ENCODE data around the gene PRR5.
A peak's percentile ranks its signal among the peaks of the same experiment; 100 is the strongest.
"Not testable (repeated sequence)": the region's sequence is repeated elsewhere in the genome, so short reads cannot be mapped to it uniquely, and the experiment has no call there.

Gene PRR5

GRCh38 chr22:44673406-44673805, 28.6 kb upstream of the PRR5 start:
- no peak for DNase-seq (ENCODE audit: low spot score)

- not testable (repeated sequence) for DNase-seq (ENCODE audit: low spot score)
These were observed 26.0 kb upstream of the PRR5 start for GRCh38 chr22:44676066-44676440.

GRCh38 chr22:44676441-44677352, 25.3 kb upstream of the PRR5 start:
- DNase-seq (ENCODE audit: low spot score), result no peak

DNA sequence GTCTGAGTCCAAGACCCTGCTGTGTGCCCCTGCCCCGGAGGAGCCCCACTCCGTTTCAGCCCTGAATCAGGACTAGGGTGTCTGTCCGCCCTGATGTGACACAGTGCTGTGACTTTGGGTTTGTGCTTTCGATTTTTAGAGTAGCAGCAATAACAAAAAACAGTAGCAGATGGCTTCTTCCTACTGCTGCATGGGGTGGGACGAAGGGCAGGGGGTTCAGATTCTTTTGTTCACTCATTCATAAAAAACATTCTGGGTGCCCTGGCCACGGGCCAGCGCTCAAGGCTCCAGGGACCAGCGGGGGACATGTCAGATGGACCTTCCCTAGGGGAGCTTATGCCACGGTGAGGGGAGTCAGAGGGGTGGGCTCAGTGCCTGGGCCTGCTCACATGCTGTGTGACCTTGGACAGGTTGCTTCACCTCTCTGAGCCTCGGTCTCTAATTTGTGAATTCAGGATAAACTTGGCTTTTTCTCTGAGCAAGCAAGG, 24.6 kb upstream of the PRR5 start:
- no peak for DNase-seq (ENCODE audit: low spot score)

- DNase-seq (ENCODE audit: low spot score), result no peak
These were observed 24.0 kb upstream of the PRR5 start for GRCh38 chr22:44677871-44678555.

- DNase-seq (ENCODE audit: low spot score), result no peak
These were observed 23.3 kb upstream of the PRR5 start for GRCh38 chr22:44678556-44679305.

- DNase-seq (ENCODE audit: low spot score), result not testable (repeated sequence)
These were observed 22.7 kb upstream of the PRR5 start for GRCh38 chr22:44679306-44679647.

- DNase-seq (ENCODE audit: low spot score), result no peak
These were observed 21.9 kb upstream of the PRR5 start for GRCh38 chr22:44680058-44680457.

DNA sequence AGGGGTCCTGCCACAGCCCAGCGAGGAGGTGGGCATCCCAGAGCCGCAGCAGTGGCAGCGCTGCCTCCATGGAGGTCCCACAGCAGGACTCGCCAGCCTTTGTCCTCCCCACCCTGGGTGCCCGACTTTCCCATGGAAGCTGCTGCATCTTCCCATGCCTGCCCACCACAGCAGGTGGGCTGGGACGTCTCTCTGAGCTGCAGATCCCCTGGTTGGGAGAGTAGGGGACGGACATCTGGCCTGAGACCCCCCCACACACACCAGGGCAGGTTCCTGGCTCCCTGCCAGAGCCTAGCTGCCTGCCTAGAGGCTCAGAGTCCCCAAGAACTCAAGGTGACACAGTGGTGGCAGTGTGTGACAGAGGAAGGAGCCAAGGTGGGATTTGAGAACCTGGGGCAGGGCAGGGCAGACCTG, 21.5 kb upstream of the PRR5 start:
- DNase-seq (ENCODE audit: low spot score), result no peak

GRCh38 chr22:44682556-44683168, 19.3 kb upstream of the PRR5 start:
- DNase-seq (ENCODE audit: low spot score), result no peak

DNA sequence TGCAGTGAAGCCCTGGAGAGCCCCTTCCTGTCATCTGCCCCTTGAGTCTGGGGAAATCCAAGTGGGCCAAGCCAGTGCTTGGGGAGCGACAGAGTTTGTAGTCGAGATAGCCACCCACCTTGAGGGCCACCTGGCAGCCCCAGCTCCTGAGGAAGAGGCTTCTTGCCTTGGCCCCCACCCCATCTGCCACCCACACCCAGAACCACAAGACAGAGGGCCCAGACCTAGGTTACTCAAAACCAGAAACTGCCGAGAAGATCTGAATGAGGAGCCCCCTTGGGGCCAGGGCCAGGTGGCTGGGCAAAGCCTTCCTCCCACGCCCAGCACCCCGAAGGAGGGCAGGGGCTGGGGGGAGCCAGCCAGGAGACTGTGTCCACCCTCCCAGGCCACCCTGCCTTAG, 18.8 kb upstream of the PRR5 start:
- no peak for DNase-seq (ENCODE audit: low spot score)

DNA sequence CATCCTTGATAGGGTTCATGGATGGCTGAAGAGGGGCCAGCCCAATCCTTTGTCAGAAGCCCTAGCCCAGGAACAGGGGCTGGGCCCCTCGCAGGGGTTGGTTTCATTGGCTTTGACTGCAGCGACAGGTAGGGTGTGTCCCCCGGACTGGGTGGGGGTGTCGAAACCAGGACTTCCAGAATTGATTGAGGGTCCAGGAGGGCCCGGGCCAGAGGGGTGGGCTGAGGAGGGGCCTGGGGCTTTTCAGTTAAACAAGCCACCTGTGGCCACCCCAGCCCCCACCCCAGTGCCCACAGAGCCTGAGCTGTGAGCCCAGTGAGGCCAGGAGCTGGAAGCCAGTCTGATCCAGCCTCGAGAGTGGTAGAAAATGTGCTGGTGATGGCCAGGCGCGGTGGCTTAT, 18.1 kb upstream of the PRR5 start:
- DNase-seq (ENCODE audit: low spot score), result no peak

DNA sequence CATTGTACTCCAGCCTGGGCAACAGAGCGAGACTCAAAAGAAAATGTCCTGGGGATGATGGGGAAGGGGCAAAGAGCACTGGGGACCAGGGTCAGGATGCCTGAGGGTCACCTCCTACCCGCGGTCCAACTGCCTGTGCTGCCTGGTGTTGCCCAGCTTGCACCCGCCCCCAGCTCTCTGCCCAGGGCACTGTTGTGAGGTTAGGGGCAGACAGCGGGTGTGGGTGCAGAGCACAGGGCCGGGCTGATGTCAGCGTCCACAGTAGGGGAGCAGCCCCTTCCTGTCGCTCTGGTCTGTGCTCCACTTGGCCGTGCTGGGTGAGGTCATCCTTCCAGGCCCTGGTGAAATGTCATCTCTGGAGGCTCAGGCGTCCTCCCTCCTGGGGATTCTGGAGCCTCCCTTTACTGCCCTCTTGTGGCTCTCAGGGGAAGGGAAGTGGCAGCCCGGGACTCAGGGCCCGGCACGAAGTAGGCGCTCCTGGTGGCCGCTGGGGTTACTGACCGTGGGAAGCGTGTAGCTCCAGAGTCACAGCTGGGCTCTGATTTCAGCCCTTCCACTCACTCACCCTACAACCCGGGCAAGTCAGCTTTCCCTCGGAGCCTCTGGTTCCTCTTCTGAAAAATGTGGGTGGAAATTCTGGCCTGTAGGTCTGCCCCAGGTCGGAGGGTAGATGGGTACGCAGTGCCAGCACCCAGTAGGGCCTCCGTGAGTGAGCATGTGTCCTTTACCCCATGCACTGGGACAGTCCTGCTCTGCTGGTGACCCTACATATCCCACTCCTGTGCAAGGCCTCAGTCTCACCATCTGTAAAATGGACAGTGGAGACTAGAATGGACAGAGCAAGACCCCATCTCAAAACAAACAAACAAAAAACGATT, 17.3 kb upstream of the PRR5 start:
- peak; percentile 90 for DNase-seq (ENCODE audit: low spot score)

DNA sequence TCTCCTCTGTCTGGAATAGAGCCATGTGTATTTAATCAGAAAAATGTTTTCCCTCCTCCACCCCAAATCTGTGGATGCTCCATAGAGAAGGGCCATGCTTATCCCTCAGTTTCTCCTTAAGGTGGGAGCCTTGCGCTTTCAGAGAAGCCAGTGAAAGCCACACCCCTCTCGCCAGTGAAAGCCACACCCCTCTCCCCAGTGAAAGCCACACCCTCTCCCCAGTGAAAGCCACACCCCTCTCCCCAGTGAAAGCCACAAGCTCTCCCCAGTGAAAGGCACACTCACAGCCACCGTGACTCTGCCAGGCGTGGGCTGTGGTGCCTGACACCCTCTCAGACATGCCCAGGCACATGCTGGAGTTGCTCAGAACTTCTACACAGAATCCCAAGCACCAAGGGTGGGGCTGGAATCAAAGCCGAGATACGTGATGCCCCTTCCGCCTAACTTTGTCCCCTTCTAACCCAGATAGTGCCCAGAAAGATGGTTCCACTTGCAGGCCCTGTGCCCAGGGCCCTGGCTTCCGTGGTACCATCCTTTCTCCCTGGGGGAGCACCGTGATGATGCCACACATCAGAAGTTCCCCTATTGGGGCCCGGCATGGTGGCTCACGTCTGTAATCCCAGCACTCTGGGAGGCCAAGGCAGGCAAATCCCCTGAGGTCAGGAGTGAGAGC, 16.5 kb upstream of the PRR5 start:
- peak; percentile 92 for DNase-seq (ENCODE audit: low spot score)

DNA sequence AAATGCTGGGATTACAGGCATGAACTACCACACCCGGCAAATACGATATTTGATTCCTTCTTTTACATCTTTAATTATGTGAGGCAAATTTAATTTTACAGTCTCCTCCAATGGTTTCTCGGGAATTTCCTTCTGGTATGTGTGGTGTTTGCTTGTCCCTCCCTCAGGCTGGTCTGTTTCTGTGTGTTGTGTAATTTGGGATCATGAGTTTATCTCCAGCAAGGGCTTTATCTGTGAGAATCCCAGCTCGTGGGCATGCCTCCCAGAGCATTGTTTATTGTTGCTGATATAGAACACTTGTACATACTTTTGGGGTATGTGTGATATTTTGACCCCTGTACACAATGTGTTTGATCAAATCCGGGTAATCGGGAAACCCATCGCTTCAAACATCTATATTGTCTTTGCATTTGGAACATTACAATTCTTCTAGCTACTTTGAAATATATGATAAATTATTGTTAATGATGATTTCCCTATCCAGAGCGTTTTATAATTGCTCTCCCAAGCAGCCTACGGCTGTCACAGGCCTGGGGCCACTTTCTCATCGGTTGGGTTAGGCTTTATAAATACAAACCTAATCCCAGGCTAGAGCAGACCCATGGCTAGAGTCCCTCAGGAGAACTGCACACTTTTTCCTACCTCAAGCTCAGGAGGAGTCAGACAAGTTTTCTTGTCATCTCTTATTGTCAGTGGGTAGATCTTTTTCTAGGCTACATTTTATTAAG, 15.0 kb upstream of the PRR5 start:
- no peak for DNase-seq (ENCODE audit: low spot score)

DNA sequence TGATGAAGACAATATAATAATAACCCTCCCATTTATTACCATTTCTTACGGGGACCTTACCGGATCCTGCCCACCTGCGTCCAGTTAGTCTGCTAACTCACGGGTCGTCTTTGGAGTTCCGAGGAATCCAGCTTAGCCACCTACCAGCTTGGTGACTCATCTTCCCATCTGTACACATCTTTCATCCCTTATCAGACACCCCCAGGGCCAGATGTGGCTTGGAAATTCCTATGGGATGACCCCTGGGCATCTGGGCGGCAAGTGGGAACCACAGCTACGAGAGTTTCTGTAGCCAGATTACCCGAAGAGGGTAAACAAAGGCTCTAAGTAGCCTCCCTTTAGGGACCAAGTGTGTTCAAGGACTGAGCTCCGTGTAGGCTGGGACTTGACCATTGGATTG, 12.8 kb upstream of the PRR5 start:
- no peak for DNase-seq (ENCODE audit: low spot score)

DNA sequence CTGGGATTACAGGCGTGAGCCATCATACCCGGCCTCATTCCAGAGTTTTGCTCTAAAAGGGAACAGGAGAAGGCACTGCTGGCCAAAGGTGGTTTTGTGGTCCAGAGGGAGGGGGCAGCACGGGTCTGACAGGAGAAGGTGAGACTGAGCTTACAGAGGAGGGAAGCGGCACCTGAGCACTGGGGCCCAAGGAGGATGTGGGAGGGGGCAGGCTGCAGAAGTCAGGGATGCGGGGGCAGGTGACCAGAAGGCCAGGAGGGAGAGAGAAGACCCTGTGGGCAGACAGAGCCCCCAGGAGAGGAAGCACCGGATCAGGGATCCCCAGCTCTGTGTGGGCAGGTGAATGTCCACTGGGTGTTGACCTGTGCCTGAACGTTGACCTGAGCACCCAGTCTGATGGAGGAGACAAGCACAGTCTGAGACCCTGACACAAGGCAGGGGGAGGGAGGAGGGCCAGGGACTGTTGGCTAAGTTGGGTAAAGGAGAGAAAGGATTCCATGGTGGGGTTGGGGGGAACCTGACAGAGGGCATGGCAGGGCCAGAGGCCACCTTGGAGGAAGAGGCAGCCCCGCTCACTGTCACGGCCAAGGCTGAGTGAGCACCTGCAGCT, 12.0 kb upstream of the PRR5 start:
- no peak for DNase-seq (ENCODE audit: low spot score)

DNA sequence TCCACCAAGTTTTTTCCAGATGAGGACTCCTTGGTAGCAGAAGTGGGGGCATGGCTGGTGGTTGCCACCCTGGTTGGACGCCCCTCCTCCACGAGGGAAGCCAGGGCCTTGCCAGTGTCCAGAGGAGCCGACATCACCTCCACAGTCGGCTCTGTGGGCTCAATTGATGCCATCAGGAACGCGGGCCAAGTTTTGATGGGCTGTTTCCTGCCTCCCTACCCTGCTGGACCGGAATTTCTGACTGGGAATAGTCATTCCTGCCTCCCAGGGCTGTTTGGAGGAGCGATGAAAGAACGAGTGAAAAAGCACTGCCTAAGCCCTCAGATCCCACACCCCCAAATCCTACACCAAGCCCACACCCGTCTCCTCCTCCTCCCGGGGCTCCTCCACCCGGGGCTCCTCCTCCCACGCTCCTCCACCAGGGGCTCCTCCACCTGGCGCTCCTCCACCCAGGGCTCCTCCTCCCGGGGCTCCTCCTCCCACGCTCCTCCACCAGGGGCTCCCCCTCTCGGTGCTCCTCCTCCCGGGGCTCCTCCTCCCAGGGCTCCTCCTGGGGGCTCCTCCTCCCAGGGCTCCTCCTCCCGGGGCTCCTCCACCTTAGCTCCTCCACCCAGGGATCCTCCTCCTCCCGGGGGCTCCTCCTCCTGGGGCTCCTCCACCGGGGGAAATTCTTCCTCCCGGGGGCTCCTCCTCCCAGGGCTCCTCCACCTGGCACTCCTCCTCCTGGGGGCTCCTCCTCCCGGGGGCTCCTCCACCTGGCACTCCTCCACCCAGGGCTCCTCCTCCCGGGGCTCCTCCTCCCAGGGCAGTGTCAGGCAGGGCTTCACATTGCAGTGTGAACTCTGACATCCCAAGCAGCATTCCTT, 10.0 kb upstream of the PRR5 start:
- DNase-seq (ENCODE audit: low spot score), result no peak

- DNase-seq (ENCODE audit: low spot score), result no peak
These were observed 9.4 kb upstream of the PRR5 start for GRCh38 chr22:44692662-44693007.
